Natural killer cell (primary cell): ENCODE data around the gene FGB. TPM values are rescaled to one million over a fixed set of nuclear protein-coding genes. Genes with fewer than 3 reads are reported as not detected.

Experiments used
- ATAC-seq, 3 donors: fragments of 150-1000 bp in 2 of 3; fragments of 200-7000 bp in 1 of 3; cut with Tn5 transposase; 1 replicate in 1 of 3; 2 replicates in 2 of 3; pipeline ENCODE4 v1.10.0; 2021; ENCODE audit warnings: mild to moderate bottlenecking in 2 of 3, moderate library complexity in 2 of 3
- DNase-seq, 2 donors: peaks; one replicate each; pipeline versions ENCODE4 v3.0.0 to v3.0.0-alpha.2; 2013 to 2021; ENCODE audit warnings: mixed read lengths in 1 of 2
- H3K27ac ChIP-seq: one replicate; pipeline ENCODE4 v1.5.1; 2013; ENCODE audit warnings: mild to moderate bottlenecking, low read length
- H3K27me3 ChIP-seq: one replicate; pipeline ENCODE4 v1.6.1; 2013; ENCODE audit warnings: low read length; ENCODE audit not compliant: control insufficient read depth, insufficient read depth
- H3K36me3 ChIP-seq: one replicate; pipeline ENCODE4 v1.6.1; 2013; ENCODE audit warnings: low read length; ENCODE audit not compliant: control insufficient read depth, insufficient read depth
- H3K4me1 ChIP-seq: one replicate; pipeline ENCODE4 v1.6.1; 2013; ENCODE audit warnings: low read length; ENCODE audit not compliant: control insufficient read depth, insufficient read depth
- H3K4me3 ChIP-seq: one replicate; pipeline ENCODE4 v1.5.1; 2013; ENCODE audit warnings: low read length
- H3K9me3 ChIP-seq: one replicate; pipeline ENCODE4 v1.6.1; 2013; ENCODE audit warnings: low read length; ENCODE audit not compliant: control insufficient read depth, insufficient read depth
- H3K27ac Mint-ChIP-seq, 2 donors: one replicate each; pipeline ENCODE4 v1.8.0; 2022; ENCODE audit warnings: mild to moderate bottlenecking in 2 of 2, mixed read lengths in 2 of 2, moderate library complexity in 1 of 2
- H3K27me3 Mint-ChIP-seq, 2 donors: one replicate each; pipeline ENCODE4 v1.8.0; 2022; ENCODE audit warnings: low read depth in 2 of 2, mixed read lengths in 2 of 2
- H3K36me3 Mint-ChIP-seq: one replicate; pipeline ENCODE4 v1.8.0; 2022; ENCODE audit warnings: mixed read lengths
- H3K4me1 Mint-ChIP-seq, 2 donors: one replicate each; pipeline ENCODE4 v1.8.0; 2022; ENCODE audit warnings: mixed read lengths in 2 of 2
- H3K4me3 Mint-ChIP-seq: one replicate; pipeline ENCODE4 v1.8.0; 2022; ENCODE audit warnings: mild to moderate bottlenecking, moderate library complexity, mixed read lengths
- H3K9me3 Mint-ChIP-seq, 2 donors: one replicate each; pipeline ENCODE4 v1.8.0; 2022; ENCODE audit warnings: mixed read lengths in 2 of 2
- WGBS: methylation state at CpG from one replicate; pipeline ENCODE4 v1.1.7; 2013; ENCODE audit warnings: missing lambda C conversion rate; ENCODE audit not compliant: insufficient coverage; 5-methylcytosine and 5-hydroxymethylcytosine counted together
- intact Hi-C: fragments of 100-400 bp; cut with micrococcal nuclease; formaldehyde crosslinking; loops from one replicate; pipeline ENCODE4 v1.14.2; 2022
- total RNA-seq, 4 donors: library from RNA; stranded (reverse); fragments of 120-200 nt in 1 of 4; gene quantifications; one replicate each; pipeline versions ENCODE4 v1.2.3 to v1.2.4, GENCODE V29; 2013 to 2022
- TF ChIP-seq, protein P1 (sequence below): fragments of 200-600 bp; IDR thresholded peaks from one replicate; pipeline ENCODE4 v1.8.0; 2022; ENCODE audit warnings: antibody characterized with exemption

FGB gene
- total RNA-seq, 3 donors from 2014 or later (not counting 1 experiment from before 2014, with no cell fraction given): not detected

- TF ChIP-seq, protein P1, sequence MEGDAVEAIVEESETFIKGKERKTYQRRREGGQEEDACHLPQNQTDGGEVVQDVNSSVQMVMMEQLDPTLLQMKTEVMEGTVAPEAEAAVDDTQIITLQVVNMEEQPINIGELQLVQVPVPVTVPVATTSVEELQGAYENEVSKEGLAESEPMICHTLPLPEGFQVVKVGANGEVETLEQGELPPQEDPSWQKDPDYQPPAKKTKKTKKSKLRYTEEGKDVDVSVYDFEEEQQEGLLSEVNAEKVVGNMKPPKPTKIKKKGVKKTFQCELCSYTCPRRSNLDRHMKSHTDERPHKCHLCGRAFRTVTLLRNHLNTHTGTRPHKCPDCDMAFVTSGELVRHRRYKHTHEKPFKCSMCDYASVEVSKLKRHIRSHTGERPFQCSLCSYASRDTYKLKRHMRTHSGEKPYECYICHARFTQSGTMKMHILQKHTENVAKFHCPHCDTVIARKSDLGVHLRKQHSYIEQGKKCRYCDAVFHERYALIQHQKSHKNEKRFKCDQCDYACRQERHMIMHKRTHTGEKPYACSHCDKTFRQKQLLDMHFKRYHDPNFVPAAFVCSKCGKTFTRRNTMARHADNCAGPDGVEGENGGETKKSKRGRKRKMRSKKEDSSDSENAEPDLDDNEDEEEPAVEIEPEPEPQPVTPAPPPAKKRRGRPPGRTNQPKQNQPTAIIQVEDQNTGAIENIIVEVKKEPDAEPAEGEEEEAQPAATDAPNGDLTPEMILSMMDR: no peak
- H3K4me3 ChIP-seq: no peak overlapping the region
- no peak for DNase-seq
- Mint-ChIP-seq H3K4me3 (no peak overlapping the region), H3K27ac (no peak overlapping the region), H3K9me3 (no peaks in the 10 kb centered on the region), H3K36me3 (no peaks in the 10 kb centered on the region), H3K27me3 (peaks cover 0 to 6% of the 10 kb centered on the region in 2 donors), H3K4me1 (no peaks in the 10 kb centered on the region)
- WGBS: no CpG with 5 or more reads among the region's 3 CpGs
- no peak overlapping the region for H3K27ac ChIP-seq
- intact Hi-C loops: no loop called here
- no peaks in the 10 kb centered on the region for H3K9me3 ChIP-seq
- H3K36me3 ChIP-seq: no peaks in the 10 kb centered on the region
- H3K27me3 ChIP-seq: no peaks in the 10 kb centered on the region
- no peaks in the 10 kb centered on the region for H3K4me1 ChIP-seq
- ATAC-seq: no peak
These were observed 20.4 kb downstream of the FGB start for GRCh38 chr4:154583230-154583629.

GRCh38 chr4:154583677-154584076 is 20.9 kb downstream of the FGB start:
- H3K9me3 ChIP-seq: no peaks in the 10 kb centered on the region
- H3K4me1 Mint-ChIP-seq: no peaks in the 10 kb centered on the region
- no peaks in the 10 kb centered on the region for H3K4me1 ChIP-seq
- H3K27me3 ChIP-seq: no peaks in the 10 kb centered on the region
- no peaks in the 10 kb centered on the region for H3K36me3 ChIP-seq
- H3K9me3 Mint-ChIP-seq: no peaks in the 10 kb centered on the region
- no peaks in the 10 kb centered on the region for H3K36me3 Mint-ChIP-seq
- peaks cover 0 to 6% of the 10 kb centered on the region in 2 donors for H3K27me3 Mint-ChIP-seq
- no peak overlapping the region for H3K4me3 Mint-ChIP-seq
- intact Hi-C loops: no loop called here
- H3K27ac Mint-ChIP-seq: no peak overlapping the region
- no peak overlapping the region for H3K4me3 ChIP-seq
- TF ChIP-seq, protein P1: no peak
- ATAC-seq (no peak), DNase-seq (no peak)
- H3K27ac ChIP-seq: no peak overlapping the region

- TF ChIP-seq, protein P1: no peak
- Histone ChIP-seq H3K27me3 (no peaks in the 10 kb centered on the region), H3K36me3 (no peaks in the 10 kb centered on the region), H3K4me1 (no peaks in the 10 kb centered on the region), H3K4me3 (no peak overlapping the region), H3K9me3 (no peaks in the 10 kb centered on the region), H3K27ac (no peak overlapping the region)
- intact Hi-C loops: no loop called here
- Mint-ChIP-seq H3K4me3 (no peak overlapping the region), H3K36me3 (no peaks in the 10 kb centered on the region), H3K9me3 (no peaks in the 10 kb centered on the region), H3K4me1 (no peaks in the 10 kb centered on the region), H3K27me3 (peaks cover 3 to 6% of the 10 kb centered on the region in 2 donors), H3K27ac (no peak overlapping the region)
- DNase-seq (no peak), ATAC-seq (no peak)
- 85% methylated on average over 4 of the region's 5 CpGs for WGBS
These were observed 21.4 kb downstream of the FGB start for GRCh38 chr4:154584259-154584658.

DNA sequence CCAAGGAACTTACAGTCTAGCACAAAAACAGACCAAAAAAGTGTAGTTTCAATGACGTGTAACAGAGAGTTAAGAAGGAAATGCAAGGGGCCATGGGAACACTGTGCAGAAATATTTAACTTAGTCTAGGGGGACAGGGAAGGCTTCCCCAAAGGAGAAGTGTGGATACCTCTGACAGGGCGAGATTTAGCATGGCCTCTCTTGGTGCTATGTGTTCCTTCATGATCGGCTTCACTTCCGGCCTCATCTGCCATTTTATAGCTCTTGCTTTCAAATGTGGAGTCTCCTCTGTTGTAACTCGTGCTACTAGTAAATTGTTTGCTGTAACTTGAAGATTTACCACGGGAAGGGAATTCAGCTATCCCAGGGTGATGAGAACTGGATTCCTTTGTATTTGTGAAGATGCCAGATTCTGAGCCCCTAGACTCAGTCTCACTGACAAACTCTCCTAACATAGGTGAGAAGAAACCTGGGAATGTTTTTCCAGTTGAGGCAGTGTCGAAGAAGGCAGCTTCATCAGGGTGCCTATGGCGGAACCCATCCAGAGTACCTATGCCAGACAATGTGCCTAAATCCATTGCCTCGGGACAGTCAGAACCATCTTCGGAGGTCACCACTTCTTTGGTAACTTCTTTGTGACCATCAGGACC is 22.7 kb downstream of the FGB start:
- H3K4me3 ChIP-seq: no peak overlapping the region
- H3K9me3 ChIP-seq: no peaks in the 10 kb centered on the region
- H3K27ac ChIP-seq: no peak overlapping the region
- Mint-ChIP-seq H3K27ac (no peak overlapping the region), H3K9me3 (no peaks in the 10 kb centered on the region), H3K4me1 (no peaks in the 10 kb centered on the region), H3K27me3 (peaks cover 12 to 15% of the 10 kb centered on the region in 2 donors), H3K36me3 (no peaks in the 10 kb centered on the region), H3K4me3 (no peak overlapping the region)
- H3K4me1 ChIP-seq: no peaks in the 10 kb centered on the region
- WGBS: 90% methylated on average over 10 of the region's 10 CpGs
- no peaks in the 10 kb centered on the region for H3K27me3 ChIP-seq
- ATAC-seq: no peak
- no peak for DNase-seq
- intact Hi-C loops: no loop called here
- TF ChIP-seq, protein P1: no peak
- no peaks in the 10 kb centered on the region for H3K36me3 ChIP-seq
